Stimulated activated CD8-positive, alpha-beta memory T cell treated with anti-CD3 and anti-CD28 coated beads, Interleukin-15, amount 100 ng/mL, for 24 hours (primary cell): ENCODE data around the gene OPCML.

Source experiments
- DNase-seq: peaks from one replicate; pipeline ENCODE4 v3.0.0-alpha.2; 2020; ENCODE audit warnings: low read depth

The OPCML gene

GRCh38 chr11:133531971-133532651 lies at the start of gene OPCML:
TSS of gene OPCML (minus strand) at chr11:133532501.
- no peak for DNase-seq

GRCh38 chr11:133581091-133581490 lies 48.8 kb upstream of the OPCML start:
- DNase-seq, result no peak

GRCh38 chr11:133579165-133580031 lies 47.1 kb upstream of the OPCML start:
- DNase-seq, result no peak

- DNase-seq, result no peak
Measured at GRCh38 chr11:133577403-133577802, 45.1 kb upstream of the OPCML start.

- no peak for DNase-seq
Measured at GRCh38 chr11:133576351-133576750, 44.0 kb upstream of the OPCML start.

- DNase-seq, result no peak
Measured at GRCh38 chr11:133573081-133573480, 40.8 kb upstream of the OPCML start.

GRCh38 chr11:133570376-133570775 lies 38.1 kb upstream of the OPCML start:
- no peak for DNase-seq

GRCh38 chr11:133563505-133564025 lies 31.3 kb upstream of the OPCML start:
- no peak for DNase-seq

- no peak for DNase-seq
Measured at GRCh38 chr11:133560472-133560855, 28.2 kb upstream of the OPCML start.

GRCh38 chr11:133559833-133560471 lies 27.7 kb upstream of the OPCML start:
- no peak for DNase-seq

GRCh38 chr11:133559382-133559781 lies 27.1 kb upstream of the OPCML start:
- no peak for DNase-seq

- DNase-seq, result no peak
Measured at GRCh38 chr11:133555034-133555433, 22.7 kb upstream of the OPCML start.

GRCh38 chr11:133553885-133554740 lies 21.8 kb upstream of the OPCML start:
- no peak for DNase-seq

- no peak for DNase-seq
Measured at GRCh38 chr11:133552938-133553337, 20.6 kb upstream of the OPCML start.

GRCh38 chr11:133551064-133551463 lies 18.8 kb upstream of the OPCML start:
- DNase-seq, result no peak

GRCh38 chr11:133549826-133550225 lies 17.5 kb upstream of the OPCML start:
- DNase-seq, result no peak

GRCh38 chr11:133548641-133549040 lies 16.3 kb upstream of the OPCML start:
- DNase-seq, result no peak

GRCh38 chr11:133547808-133548494 lies 15.7 kb upstream of the OPCML start:
- no peak for DNase-seq

GRCh38 chr11:133545199-133545803 lies 13.0 kb upstream of the OPCML start:
- DNase-seq, result no peak

- no peak for DNase-seq
Measured at GRCh38 chr11:133541720-133542095, 9.4 kb upstream of the OPCML start.
